K562 treated with DMSO at 1 percent for 24 hours (cell line): Measurements from ENCODE around the gene WDR17. TPM values are rescaled to one million over a fixed set of nuclear protein-coding genes. Genes with fewer than 3 reads are reported as not detected.

Experiments
- total RNA-seq: library from RNA; unstranded; fragments of 300-600 nt; gene quantifications from 2 replicates; pipeline ENCODE4 v1.2.3, GENCODE V29; 2022; ENCODE audit warnings: low read depth; ENCODE audit not compliant: insufficient read depth

The WDR17 gene
- not detected in 2 replicates for total RNA-seq

GRCh38 chr4:176065435-176066291 is at the start of gene WDR17:
TSS of gene WDR17 (plus strand) at chr4:176065841. CDS start at chr4:176111581, 45,740 bp downstream.

GRCh38 chr4:176195184-176195978 is 129.7 kb downstream of the WDR17 start, which contains the start of gene SPATA4:
TSS of gene SPATA4 (minus strand) at chr4:176195585. CDS start at chr4:176195562, 23 bp downstream.

Other genes with a start within 250 kb of the WDR17 start
- gene SPATA4, start 129.7 kb downstream of the WDR17 start, total RNA-seq: not detected in 2 replicates
- gene ASB5, start 203.4 kb downstream of the WDR17 start, total RNA-seq: not detected in 2 replicates